Kidney (tissue), 14 donors: ENCODE data around the gene GNAI1. TPM values are rescaled to one million over a fixed set of nuclear protein-coding genes. Genes with fewer than 3 reads are reported as not detected.

Experiments used
- DNase-seq, 5 donors: peaks; one replicate each; pipeline ENCODE4 v3.0.0-alpha.2; 2013 to 2020
- FAIRE-seq: peaks from 2 replicates; lab custom pipeline; 2012; peaks lifted over from hg19 to GRCh38; lab: Jason Lieb, UNC
- H3K27ac ChIP-seq, 2 donors: one replicate each; pipeline ENCODE4 v1.7.0; 2013; ENCODE audit warnings: low read depth in 2 of 2, low read length in 2 of 2, inconsistent platforms in 1 of 2
- H3K27me3 ChIP-seq: one replicate; pipeline ENCODE4 v1.7.1; 2013; ENCODE audit warnings: low read length, inconsistent platforms; ENCODE audit not compliant: control insufficient read depth, insufficient read depth
- H3K36me3 ChIP-seq, 3 donors: one replicate each; pipeline versions ENCODE4 v1.7.0 to v1.7.1; 2013; ENCODE audit warnings: low read length in 3 of 3, control low read depth in 1 of 3, inconsistent platforms in 1 of 3; ENCODE audit not compliant: insufficient read depth in 3 of 3, control insufficient read depth in 2 of 3
- H3K4me1 ChIP-seq, 3 donors: one replicate each; pipeline versions ENCODE4 v1.7.0 to v1.7.1; 2013; ENCODE audit warnings: low read length in 3 of 3, inconsistent platforms in 1 of 3, low read depth in 1 of 3; ENCODE audit not compliant: control insufficient read depth in 2 of 3, insufficient read depth in 2 of 3
- H3K4me3 ChIP-seq, 3 donors: one replicate each; pipeline versions ENCODE4 v1.7.0 to v1.8.1; 2013; ENCODE audit warnings: low read length in 3 of 3, control low read depth in 1 of 3, inconsistent platforms in 1 of 3
- H3K9ac ChIP-seq, 3 donors: one replicate each; pipeline versions ENCODE4 v1.7.0 to v1.7.1; 2013; ENCODE audit warnings: low read length in 3 of 3, control low read depth in 1 of 3, inconsistent platforms in 1 of 3
- H3K9me3 ChIP-seq, 3 donors: one replicate each; pipeline versions ENCODE4 v1.7.0 to v1.7.1; 2013; ENCODE audit warnings: low read length in 3 of 3, control low read depth in 1 of 3, inconsistent platforms in 1 of 3; ENCODE audit not compliant: control insufficient read depth in 2 of 3, insufficient read depth in 1 of 3
- CTCF ChIP-seq: IDR thresholded peaks from 3 replicates; pipeline ENCODE4 v1.5.1; 2012; ENCODE audit warnings: mild to moderate bottlenecking, moderate library complexity, borderline replicate concordance; ENCODE audit not compliant: insufficient read depth; ENCODE audit errors: extremely low read depth
- intact Hi-C: fragments of 100-400 bp; cut with DNase I; formaldehyde crosslinking; loops from one replicate; pipeline ENCODE4 v1.11.1; 2022
- polyA plus RNA-seq: library from polyadenylated mRNA; stranded (reverse); fragments of 350-450 nt; fragmentation: Illumina TruSeq; extraction: RNeasy Lipid Tissue Mini Kit (QIAGEN cat#74804); gene quantifications from one replicate; pipeline ENCODE4 v1.2.3, GENCODE V29; 2014; ENCODE audit warnings: low read depth, low replicate concordance; ENCODE audit not compliant: insufficient read depth
- total RNA-seq: library from RNA; stranded (reverse); fragmentation: NEBNext Ultra II Directional; extraction: Animal tissue kit (Norgen Biotek cat#: 25700); gene quantifications from one replicate; pipeline ENCODE4 v1.2.1, GENCODE V29; 2021
- donor health status: control.
- donor health status: control.
- donor health status: control.
- donor health status: control.
- donor health status: control.
- donor health status: DM: yes; HTN: yes; CAD: no.
- donor health status: Normal renal cell carcinoma (clear cell type).

Gene GNAI1
- total and polyA plus RNA-seq, 2 donors from 2014 or later = 41.9 to 105 TPM

- Histone ChIP-seq H3K36me3 (no peaks in the 10 kb centered on the region), H3K9me3 (no peaks in the 10 kb centered on the region), H3K27ac (no peak overlapping the region), H3K4me3 (no peak overlapping the region), H3K4me1 (no peaks in the 10 kb centered on the region), H3K27me3 (no peaks in the 10 kb centered on the region), H3K9ac (no peak overlapping the region)
- no peak for DNase-seq
- intact Hi-C loops = no loop called here
- FAIRE-seq = no peak
- no peak for TF ChIP-seq CTCF
Measured at GRCh38 chr7:80263333-80263732, 128.7 kb downstream of the GNAI1 start.

GRCh38 chr7:80263821-80264220 is 129.2 kb downstream of the GNAI1 start:
- Histone ChIP-seq H3K9ac (no peak overlapping the region), H3K9me3 (no peaks in the 10 kb centered on the region), H3K27me3 (no peaks in the 10 kb centered on the region), H3K4me3 (no peak overlapping the region), H3K4me1 (no peaks in the 10 kb centered on the region), H3K36me3 (no peaks in the 10 kb centered on the region), H3K27ac (no peak overlapping the region)
- FAIRE-seq (no peak), DNase-seq (no peak)
- no peak for TF ChIP-seq CTCF
- intact Hi-C loops = no loop called here

GRCh38 chr7:80264769-80265495 is 130.3 kb downstream of the GNAI1 start:
- Histone ChIP-seq H3K4me3 (no peak overlapping the region), H3K4me1 (no peaks in the 10 kb centered on the region), H3K36me3 (no peaks in the 10 kb centered on the region), H3K27ac (no peak overlapping the region), H3K27me3 (no peaks in the 10 kb centered on the region), H3K9ac (no peak overlapping the region), H3K9me3 (no peaks in the 10 kb centered on the region)
- DNase-seq (no peak), FAIRE-seq (no peak)
- intact Hi-C loops = no loop called here
- TF ChIP-seq CTCF = no peak
